Testis (tissue), 2 donors: ENCODE measurements around the gene PCDHB16.
"Not testable (repeated sequence)": the region's sequence is repeated elsewhere in the genome, so short reads cannot be mapped to it uniquely, and the experiment has no call there.

Experiments
- CTCF ChIP-seq, 3 experiments: fragments of 450-650 bp in 2 of 3; fragments of 200-600 bp in 1 of 3; sonication (generic) in 1 of 3; IDR thresholded peaks; one replicate each; pipeline ENCODE4 v1.5.1; 2016 to 2019; ENCODE audit warnings: antibody characterized with exemption in 3 of 3, mild to moderate bottlenecking in 2 of 3, moderate library complexity in 1 of 3
- POLR2A ChIP-seq: fragments of 450-650 bp; IDR thresholded peaks from one replicate; pipeline ENCODE4 v1.6.1; 2017; ENCODE audit warnings: antibody characterized with exemption, mild to moderate bottlenecking, moderate library complexity

- TF ChIP-seq POLR2A: not testable (repeated sequence)
- peak; percentile 30 to 58 (median 36) for TF ChIP-seq CTCF (IDR thresholded peaks at IDR 0.05)
Measured at GRCh38 chr5:141213656-141214339, 31.6 kb downstream of the PCDHB16 start, which contains the start of gene PCDHB13.
